Loucy (cell line): ENCODE data around the gene S1PR1.

Source experiments
- H2AFZ ChIP-seq: fragments of 200-600 bp; sonication (generic); 2 replicates; pipeline ENCODE4 v1.6.0; 2016; ENCODE audit warnings: antibody characterized with exemption, mild to moderate bottlenecking, low read length, moderate library complexity
- H3F3A ChIP-seq: fragments of 200-600 bp; 2 replicates; pipeline ENCODE4 v1.6.0; 2016; ENCODE audit warnings: antibody characterized with exemption, low read depth, mild to moderate bottlenecking
- H3K27me3 ChIP-seq: fragments of 200-600 bp; sonication (generic); 2 replicates; pipeline ENCODE4 v1.6.1; 2014; ENCODE audit warnings: low read length, mild to moderate bottlenecking; ENCODE audit not compliant: insufficient read depth, poor library complexity, severe bottlenecking
- H3K36me3 ChIP-seq: fragments of 200-600 bp; sonication (generic); 2 replicates; pipeline ENCODE4 v1.6.1; 2016; ENCODE audit warnings: low read length; ENCODE audit not compliant: insufficient read depth
- H3K4me1 ChIP-seq: fragments of 200-600 bp; sonication (generic); 2 replicates; pipeline ENCODE4 v1.5.1; 2014; ENCODE audit warnings: low read length, mild to moderate bottlenecking; ENCODE audit not compliant: insufficient read depth, poor library complexity, severe bottlenecking
- H3K4me2 ChIP-seq: fragments of 200-600 bp; sonication (generic); 2 replicates; pipeline ENCODE4 v1.6.0; 2014; ENCODE audit warnings: antibody characterized with exemption, low read length, low read depth, mild to moderate bottlenecking; ENCODE audit not compliant: poor library complexity, severe bottlenecking
- H3K4me3 ChIP-seq: fragments of 200-600 bp; sonication (generic); 2 replicates; pipeline ENCODE4 v1.5.1; 2014; ENCODE audit warnings: low read length, mild to moderate bottlenecking, mixed read lengths; ENCODE audit not compliant: poor library complexity, severe bottlenecking
- H3K79me2 ChIP-seq: fragments of 200-600 bp; sonication (generic); 2 replicates; pipeline ENCODE4 v1.6.1; 2014; ENCODE audit warnings: low read length; ENCODE audit not compliant: insufficient read depth
- H3K9ac ChIP-seq: fragments of 200-600 bp; sonication (generic); 2 replicates; pipeline ENCODE4 v1.6.0; 2014; ENCODE audit warnings: mild to moderate bottlenecking, low read depth, low read length, moderate library complexity; ENCODE audit not compliant: poor library complexity, severe bottlenecking
- H3K9me2 ChIP-seq: fragments of 200-600 bp; sonication (generic); replicated peaks from 2 replicates; pipeline ENCODE4 v1.6.1; 2016; ENCODE audit warnings: low read depth, low read length, mixed read lengths
- H3K9me3 ChIP-seq: fragments of 200-600 bp; sonication (generic); 2 replicates; pipeline ENCODE4 v1.6.1; 2014; ENCODE audit warnings: mild to moderate bottlenecking, antibody characterized with exemption, low read length, low read depth; ENCODE audit not compliant: insufficient read depth
- H4K20me1 ChIP-seq: fragments of 200-600 bp; sonication (generic); 2 replicates; pipeline ENCODE4 v1.6.0; 2014; ENCODE audit warnings: antibody characterized with exemption, low read length, mild to moderate bottlenecking; ENCODE audit not compliant: insufficient read depth, poor library complexity, severe bottlenecking
- EZH2phosphoT487 ChIP-seq: fragments of 200-600 bp; IDR thresholded peaks from 2 replicates; pipeline ENCODE4 v1.6.1; 2018; ENCODE audit warnings: antibody characterized with exemption, mild to moderate bottlenecking, moderate library complexity, borderline replicate concordance
- TF ChIP-seq, protein P1 (sequence below): fragments of 200-600 bp; sonication (generic); conservative IDR thresholded peaks from 2 replicates; pipeline ENCODE4 v1.5.1; 2014; ENCODE audit warnings: mild to moderate bottlenecking, antibody characterized with exemption, low read length

S1PR1 gene

DNA sequence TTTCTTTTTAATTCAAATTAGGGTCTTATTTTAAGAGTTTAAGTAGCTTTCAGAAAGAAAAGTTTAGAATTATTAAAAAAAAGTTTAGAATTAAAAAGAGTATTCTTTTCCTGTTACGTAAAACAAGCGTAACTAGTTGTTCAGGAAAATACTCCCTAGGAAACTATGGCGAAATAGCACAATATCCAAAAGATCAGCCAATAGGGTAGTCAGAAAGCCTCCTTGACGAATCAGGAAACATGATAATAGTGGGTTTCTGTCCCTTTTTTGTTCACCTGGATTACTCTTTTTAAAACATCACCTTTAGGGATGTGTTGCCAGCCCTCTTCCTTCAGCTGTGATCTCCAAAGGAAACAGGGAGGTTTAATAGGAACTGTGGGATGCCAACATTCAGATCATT, 25.2 kb downstream of the S1PR1 start:
- no peaks in the 10 kb centered on the region for H3K36me3 ChIP-seq
- no peaks in the 10 kb centered on the region for H3K27me3 ChIP-seq
- H2AFZ ChIP-seq: peak overlapping the region; percentile 92
- peak overlapping the region; percentile 63 for H3K4me3 ChIP-seq
- peaks cover 27% of the 10 kb centered on the region for H3F3A ChIP-seq
- no peaks in the 10 kb centered on the region for H3K79me2 ChIP-seq
- no peaks in the 10 kb centered on the region for H3K9me3 ChIP-seq
- no peaks in the 10 kb centered on the region for H4K20me1 ChIP-seq
- peaks cover 68% of the 10 kb centered on the region for H3K4me1 ChIP-seq
- TF ChIP-seq, protein P1, sequence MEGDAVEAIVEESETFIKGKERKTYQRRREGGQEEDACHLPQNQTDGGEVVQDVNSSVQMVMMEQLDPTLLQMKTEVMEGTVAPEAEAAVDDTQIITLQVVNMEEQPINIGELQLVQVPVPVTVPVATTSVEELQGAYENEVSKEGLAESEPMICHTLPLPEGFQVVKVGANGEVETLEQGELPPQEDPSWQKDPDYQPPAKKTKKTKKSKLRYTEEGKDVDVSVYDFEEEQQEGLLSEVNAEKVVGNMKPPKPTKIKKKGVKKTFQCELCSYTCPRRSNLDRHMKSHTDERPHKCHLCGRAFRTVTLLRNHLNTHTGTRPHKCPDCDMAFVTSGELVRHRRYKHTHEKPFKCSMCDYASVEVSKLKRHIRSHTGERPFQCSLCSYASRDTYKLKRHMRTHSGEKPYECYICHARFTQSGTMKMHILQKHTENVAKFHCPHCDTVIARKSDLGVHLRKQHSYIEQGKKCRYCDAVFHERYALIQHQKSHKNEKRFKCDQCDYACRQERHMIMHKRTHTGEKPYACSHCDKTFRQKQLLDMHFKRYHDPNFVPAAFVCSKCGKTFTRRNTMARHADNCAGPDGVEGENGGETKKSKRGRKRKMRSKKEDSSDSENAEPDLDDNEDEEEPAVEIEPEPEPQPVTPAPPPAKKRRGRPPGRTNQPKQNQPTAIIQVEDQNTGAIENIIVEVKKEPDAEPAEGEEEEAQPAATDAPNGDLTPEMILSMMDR: no peak
- TF ChIP-seq EZH2phosphoT487: no peak
- no peaks in the 10 kb centered on the region for H3K9me2 ChIP-seq
- H3K4me2 ChIP-seq: peak overlapping the region; percentile 72
- peak overlapping the region; percentile 69 for H3K9ac ChIP-seq

- TF ChIP-seq, protein P1: no peak
- no peak for TF ChIP-seq EZH2phosphoT487
- no peaks in the 10 kb centered on the region for H3K27me3 ChIP-seq
- H3K9ac ChIP-seq: peak overlapping the region; percentile 69
- no peaks in the 10 kb centered on the region for H3K79me2 ChIP-seq
- no peaks in the 10 kb centered on the region for H3K36me3 ChIP-seq
- peak overlapping the region; percentile 63 for H3K4me3 ChIP-seq
- H3F3A ChIP-seq: peaks cover 27% of the 10 kb centered on the region
- peak overlapping the region; percentile 92 for H2AFZ ChIP-seq
- H3K9me2 ChIP-seq: no peaks in the 10 kb centered on the region
- no peaks in the 10 kb centered on the region for H3K9me3 ChIP-seq
- no peaks in the 10 kb centered on the region for H4K20me1 ChIP-seq
- H3K4me2 ChIP-seq: peak overlapping the region; percentile 72
- peaks cover 61% of the 10 kb centered on the region for H3K4me1 ChIP-seq
These were observed 26.0 kb downstream of the S1PR1 start for GRCh38 chr1:101262630-101263348.

GRCh38 chr1:101264697-101265096, 27.9 kb downstream of the S1PR1 start:
- Histone ChIP-seq H3K4me2 (no peak overlapping the region), H3F3A (peaks cover 10% of the 10 kb centered on the region), H3K9ac (no peak overlapping the region), H3K9me3 (no peaks in the 10 kb centered on the region), H2AFZ (peak overlapping the region; percentile 36; the same call in 1 of the 2 replicates), H3K4me3 (no peak overlapping the region), H4K20me1 (no peaks in the 10 kb centered on the region), H3K36me3 (no peaks in the 10 kb centered on the region), H3K9me2 (no peaks in the 10 kb centered on the region), H3K79me2 (no peaks in the 10 kb centered on the region), H3K27me3 (no peaks in the 10 kb centered on the region), H3K4me1 (peaks cover 42% of the 10 kb centered on the region)
- TF ChIP-seq, protein P1: no peak
- TF ChIP-seq EZH2phosphoT487: no peak
